GM13977 (cell line): ENCODE data around the gene FGG.
"Not testable (repeated sequence)": the region's sequence is repeated elsewhere in the genome, so short reads cannot be mapped to it uniquely, and the experiment has no call there.

Experiments used
- DNase-seq: peaks from one replicate; pipeline ENCODE4 v3.0.0; 2012; ENCODE audit warnings: low spot score
- CTCF ChIP-seq: IDR thresholded peaks from 2 replicates; pipeline ENCODE4 v1.5.1; 2012; ENCODE audit warnings: mild to moderate bottlenecking, control low read depth; ENCODE audit not compliant: insufficient read depth; ENCODE audit errors: extremely low read depth, missing control alignments
- in situ Hi-C: fragments of 300-500 bp; cut with MboI; formaldehyde crosslinking; loops from one replicate; pipeline ENCODE4 v1.12.0; 2022; ENCODE audit warnings: low sequenced_read_pairs, low pct_unique_long_range_greater_than_20kb, mixed read lengths, inconsistent platforms; ENCODE audit not compliant: unreplicated experiment

The FGG gene

GRCh38 chr4:154597798-154598774 lies 14.4 kb downstream of the FGG start:
- DNase-seq: no peak
- in situ Hi-C loops: no loop called here
- TF ChIP-seq CTCF: no peak

- DNase-seq, in situ Hi-C loops: not testable (repeated sequence)
Measured at GRCh38 chr4:154597281-154597680, 15.2 kb downstream of the FGG start.

- in situ Hi-C loops: no loop called here
- DNase-seq: no peak
Measured at GRCh38 chr4:154595807-154596206, 16.6 kb downstream of the FGG start.

GRCh38 chr4:154594343-154594742 lies 18.1 kb downstream of the FGG start:
- in situ Hi-C loops, DNase-seq: not testable (repeated sequence)

More at GRCh38 chr4:154595807-154596206, 16.6 kb downstream of the FGG start:
- TF ChIP-seq CTCF: no peak

GRCh38 chr4:154593868-154594267 lies 18.6 kb downstream of the FGG start:
- no peak for TF ChIP-seq CTCF
- in situ Hi-C loops: no loop called here
- no peak for DNase-seq

- in situ Hi-C loops: no loop called here
- no peak for TF ChIP-seq CTCF
- no peak for DNase-seq
Measured at GRCh38 chr4:154591890-154592289, 20.6 kb downstream of the FGG start.

- no peak for DNase-seq
- in situ Hi-C loops: no loop called here
- TF ChIP-seq CTCF: no peak
Measured at GRCh38 chr4:154590329-154591006, 22.0 kb downstream of the FGG start, which contains the start of gene FGA. Gene FGA, minus strand, starts transcription at chr4:154590742. Its CDS starts 55 bp downstream, at chr4:154590687.
